ENCODE measurements around the gene RAB30. TPM values are rescaled to one million over a fixed set of nuclear protein-coding genes. Genes with fewer than 3 reads are reported as not detected.

The RAB30 gene
- total and polyA plus RNA-seq, 3 donors from 2014 or later = 11.4 to 13.1 (median 12.3) TPM

Small RNAs within 50 kb of the gene (small RNA-seq; reads per million reads assigned to genes)
- gene SNORA70E = 0 reads per million in 2 donors

Other genes with a start within 250 kb of the RAB30 start
- gene PRCP, start 171.5 kb downstream of the RAB30 start, total RNA-seq = 10 to 100 TPM; 41.3 to 46.9 TPM
- 118 TPM for gene PRCP, start 171.5 kb downstream of the RAB30 start, polyA plus RNA-seq (ENCODE audit: insufficient read depth, low read depth, low replicate concordance)
- gene DDIAS, start 170.2 kb downstream of the RAB30 start, total RNA-seq = 10 to 100 TPM; 11.8 to 13.4 TPM
- 14.6 TPM for gene DDIAS, start 170.2 kb downstream of the RAB30 start, polyA plus RNA-seq (ENCODE audit: insufficient read depth, low read depth, low replicate concordance)
- gene PCF11, start 85.2 kb upstream of the RAB30 start, total RNA-seq = 10 to 100 TPM; 80.5 to 100.0 TPM
- gene PCF11, start 85.2 kb upstream of the RAB30 start, polyA plus RNA-seq (ENCODE audit: insufficient read depth, low read depth, low replicate concordance) = 36.1 TPM
- 10 to 100 TPM; 49.8 to 66.1 TPM for gene ANKRD42, start 121.8 kb upstream of the RAB30 start, total RNA-seq
- 79.7 TPM for gene ANKRD42, start 121.8 kb upstream of the RAB30 start, polyA plus RNA-seq (ENCODE audit: insufficient read depth, low read depth, low replicate concordance)
- gene CCDC90B, start 214.5 kb upstream of the RAB30 start, total RNA-seq = 10 to 100 TPM; 67.4 to 78.3 TPM
- gene CCDC90B, start 214.5 kb upstream of the RAB30 start, polyA plus RNA-seq (ENCODE audit: insufficient read depth, low read depth, low replicate concordance) = 162 TPM